HCT116 (cell line): ENCODE measurements around the gene TXLNG. TPM values are rescaled to one million over a fixed set of nuclear protein-coding genes. Genes with fewer than 3 reads are reported as not detected.

Source experiments
- ATAC-seq: fragments of 200-7000 bp; cut with Tn5 transposase; 2 replicates; pipeline ENCODE4 v1.9.1; 2020; ENCODE audit warnings: mild to moderate bottlenecking, moderate library complexity
- BruUV-seq: library from RNA; stranded (reverse); fragments of 400-500 nt; replicated peaks from 2 replicates; lab custom pipeline; 2021; lab: Mats Ljungman, UMichigan
- CTCF ChIA-PET: fragments of 300-600 bp; sonication (Branson Sonifier 250); formaldehyde crosslinking; loops from one replicate; lab custom pipeline; 2021; ENCODE audit warnings: antibody characterized with exemption; lab: Charles Lee
- POLR2A ChIA-PET: fragments of 300-600, 350-600 bp; sonication (Branson Sonifier 250); formaldehyde crosslinking; loops from one replicate; lab custom pipeline; 2021; ENCODE audit warnings: antibody characterized with exemption; lab: Charles Lee
- RAD21 ChIA-PET, 2 experiments: fragments of 300-600 bp; sonication (Branson Sonifier 250); formaldehyde crosslinking; loops; one replicate each; lab custom pipeline; 2023; ENCODE audit warnings: low total read pairs in 2 of 2; ENCODE audit not compliant: uncharacterized antibody in 2 of 2, unreplicated experiment in 2 of 2, low non-redundant PET in 1 of 2; lab: Charles Lee
- DNase-seq: peaks from one replicate; pipeline ENCODE4 v3.0.0-alpha.2; 2010; ENCODE audit warnings: low read depth, low spot score
- H2AFZ ChIP-seq: fragments of 200-600 bp; shearing (Covaris generic), sonication (generic); 2 replicates; pipeline ENCODE4 v1.6.1; 2017; ENCODE audit warnings: low read depth, mixed run types, mixed read lengths, antibody characterized with exemption, low read length; ENCODE audit not compliant: poor library complexity, severe bottlenecking
- H3K27ac ChIP-seq: 2 replicates; pipeline ENCODE4 v1.5.1; 2012; ENCODE audit warnings: low read depth, low read length
- H3K27me3 ChIP-seq: fragments of 200-600 bp; sonication (generic); 2 replicates; pipeline ENCODE4 v1.6.1; 2016; ENCODE audit warnings: mixed run types, low read length, mixed read lengths; ENCODE audit not compliant: insufficient read depth
- H3K36me3 ChIP-seq, 2 experiments: fragments of 200-500 bp in 1 of 2; fragments of 200-600 bp in 1 of 2; sonication (Bioruptor generic) in 1 of 2; sonication (generic) in 1 of 2; 2 replicates each; pipeline versions ENCODE4 v1.5.1 to v1.6.1; 2014 to 2016; ENCODE audit warnings: low read length in 2 of 2, inconsistent platforms in 1 of 2, mixed read lengths in 1 of 2, mixed run types in 1 of 2; ENCODE audit not compliant: insufficient read depth in 2 of 2, control insufficient read depth in 1 of 2
- H3K4me1 ChIP-seq, 2 experiments: fragments of 200-600 bp in 1 of 2; sonication (generic) in 1 of 2; 2 replicates each; pipeline versions ENCODE4 v1.5.1 to v1.6.1; 2012 to 2017; ENCODE audit warnings: low read length in 2 of 2, inconsistent platforms in 1 of 2, mild to moderate bottlenecking in 1 of 2, mixed read lengths in 1 of 2, mixed run types in 1 of 2, moderate library complexity in 1 of 2; ENCODE audit not compliant: insufficient read depth in 2 of 2, control insufficient read depth in 1 of 2
- H3K4me2 ChIP-seq: fragments of 200-600 bp; sonication (generic); 2 replicates; pipeline ENCODE4 v1.6.1; 2017; ENCODE audit warnings: mixed run types, low read length, mixed read lengths
- H3K4me3 ChIP-seq, 2 experiments: fragments of 200-600 bp in 1 of 2; sonication (generic) in 1 of 2; replicated peaks in 1 of 2; 2 replicates each; pipeline ENCODE4 v1.5.1; 2011 to 2016; ENCODE audit warnings: low read length in 2 of 2, control low read depth in 1 of 2, low read depth in 1 of 2, mild to moderate bottlenecking in 1 of 2, mixed read lengths in 1 of 2, mixed run types in 1 of 2
- H3K79me2 ChIP-seq: fragments of 200-600 bp; sonication (generic); 2 replicates; pipeline ENCODE4 v1.6.1; 2017; ENCODE audit warnings: mild to moderate bottlenecking, mixed run types, low read length, moderate library complexity, mixed read lengths; ENCODE audit not compliant: insufficient read depth
- H3K9ac ChIP-seq: fragments of 200-600 bp; sonication (generic); 2 replicates; pipeline ENCODE4 v1.6.1; 2016; ENCODE audit warnings: low read length, mixed read lengths
- H3K9me2 ChIP-seq: fragments of 200-600 bp; sonication (generic), shearing (Covaris generic); 2 replicates; pipeline ENCODE4 v1.6.1; 2017; ENCODE audit warnings: mixed run types, mild to moderate bottlenecking, moderate library complexity; ENCODE audit not compliant: insufficient read depth
- H3K9me3 ChIP-seq, 2 experiments: fragments of 200-500 bp in 1 of 2; fragments of 200-600 bp in 1 of 2; sonication (Bioruptor generic) in 1 of 2; sonication (generic) in 1 of 2; 2 replicates each; pipeline ENCODE4 v1.6.1; 2014 to 2017; ENCODE audit warnings: low read length in 2 of 2, mixed read lengths in 2 of 2, inconsistent platforms in 1 of 2, low read depth in 1 of 2, mild to moderate bottlenecking in 1 of 2, mixed run types in 1 of 2, moderate library complexity in 1 of 2; ENCODE audit not compliant: control insufficient read depth in 1 of 2, insufficient read depth in 1 of 2
- H4K20me1 ChIP-seq: fragments of 200-600 bp; sonication (generic), shearing (Covaris generic); 2 replicates; pipeline ENCODE4 v1.6.1; 2017; ENCODE audit warnings: mixed run types, mild to moderate bottlenecking, moderate library complexity; ENCODE audit not compliant: insufficient read depth
- CBX3 ChIP-seq: IDR thresholded peaks from 2 replicates; pipeline ENCODE4 v1.6.1; 2012; ENCODE audit warnings: low read depth
- EGR1 ChIP-seq: IDR thresholded peaks from 2 replicates; pipeline ENCODE4 v1.6.1; 2012; ENCODE audit warnings: low read depth
- ELF1 ChIP-seq: IDR thresholded peaks from 2 replicates; pipeline ENCODE4 v1.6.1; 2012; ENCODE audit warnings: low read depth, borderline replicate concordance
- EZH2 ChIP-seq: fragments of 200-600 bp; sonication (generic); IDR thresholded peaks from 2 replicates; pipeline ENCODE4 v1.6.1; 2017; ENCODE audit warnings: antibody characterized with exemption, mixed run types
- EZH2phosphoT487 ChIP-seq: fragments of 200-600 bp; IDR thresholded peaks from 2 replicates; pipeline ENCODE4 v1.6.1; 2018; ENCODE audit warnings: antibody characterized with exemption, borderline replicate concordance
- FOSL1 ChIP-seq: IDR thresholded peaks from 2 replicates; pipeline ENCODE4 v1.6.1; 2012; ENCODE audit warnings: low read depth
- JUND ChIP-seq: IDR thresholded peaks from 2 replicates; pipeline ENCODE4 v1.6.1; 2012
- POLR2A ChIP-seq: IDR thresholded peaks from 2 replicates; pipeline ENCODE4 v1.7.0; 2011; ENCODE audit warnings: borderline replicate concordance; ENCODE audit not compliant: insufficient read depth, insufficient read length; ENCODE audit errors: extremely low read depth
- RAD21 ChIP-seq: IDR thresholded peaks from 2 replicates; pipeline ENCODE4 v1.6.1; 2012; ENCODE audit warnings: low read depth, mild to moderate bottlenecking
- SIN3A ChIP-seq: IDR thresholded peaks from 2 replicates; pipeline ENCODE4 v1.6.1; 2012; ENCODE audit warnings: low read depth
- SP1 ChIP-seq: IDR thresholded peaks from 2 replicates; pipeline ENCODE4 v1.6.1; 2012; ENCODE audit warnings: low read depth
- SRF ChIP-seq: IDR thresholded peaks from 2 replicates; pipeline ENCODE4 v1.6.1; 2012; ENCODE audit warnings: low read depth
- YY1 ChIP-seq: IDR thresholded peaks from 2 replicates; pipeline ENCODE4 v1.6.1; 2011; ENCODE audit warnings: low read length, low read depth, moderate library complexity, mild to moderate bottlenecking; ENCODE audit not compliant: insufficient replicate concordance; ENCODE audit errors: extremely low read depth
- ZFX ChIP-seq: fragments of 450-650 bp; IDR thresholded peaks from 2 replicates; pipeline ENCODE4 v1.6.1; 2017
- ZNF274 ChIP-seq: fragments of 200-500 bp; sonication (Bioruptor generic); IDR thresholded peaks from 2 replicates; pipeline ENCODE4 v1.6.1; 2014; ENCODE audit warnings: mild to moderate bottlenecking, low read depth, low read length, inconsistent platforms
- intact Hi-C: fragments of 100-400 bp; cut with micrococcal nuclease; formaldehyde crosslinking; loops from 2 replicates; pipeline ENCODE4 v1.10.0; 2022
- total RNA-seq: library from RNA; stranded (reverse); gene quantifications from one replicate; pipeline ENCODE4 v1.2.1, GENCODE V29; 2021; ENCODE audit not compliant: unreplicated experiment
- TF ChIP-seq, protein P1 (sequence below): IDR thresholded peaks from 2 replicates; pipeline ENCODE4 v1.6.1; 2011; ENCODE audit warnings: mild to moderate bottlenecking, low read length, moderate library complexity; ENCODE audit not compliant: insufficient replicate concordance; ENCODE audit errors: extremely low read depth
- TF ChIP-seq, protein P2 (sequence below): IDR thresholded peaks from 2 replicates; pipeline ENCODE4 v1.6.1; 2012
- TF ChIP-seq, protein P3 (sequence below): IDR thresholded peaks from 2 replicates; pipeline ENCODE4 v1.6.1; 2012
- TF ChIP-seq, protein P4 (sequence below): IDR thresholded peaks from 2 replicates; pipeline ENCODE4 v1.6.1; 2012; ENCODE audit warnings: low read depth
- TF ChIP-seq, protein P5 (sequence below), 3 experiments: fragments of 200-600 bp in 1 of 3; sonication (generic) in 1 of 3; IDR thresholded peaks in 2 of 3; conservative IDR thresholded peaks in 1 of 3; 2 replicates each; pipeline ENCODE4 v1.5.1; 2012 to 2017; ENCODE audit warnings: low read depth in 2 of 3, low read length in 2 of 3, antibody characterized with exemption in 1 of 3, borderline replicate concordance in 1 of 3, control low read depth in 1 of 3, mild to moderate bottlenecking in 1 of 3, mixed read lengths in 1 of 3, mixed run types in 1 of 3, moderate library complexity in 1 of 3; ENCODE audit not compliant: insufficient read depth in 1 of 3

Gene TXLNG
- total RNA-seq, 1 experiment from 2014 or later = 22.9 TPM

DNA sequence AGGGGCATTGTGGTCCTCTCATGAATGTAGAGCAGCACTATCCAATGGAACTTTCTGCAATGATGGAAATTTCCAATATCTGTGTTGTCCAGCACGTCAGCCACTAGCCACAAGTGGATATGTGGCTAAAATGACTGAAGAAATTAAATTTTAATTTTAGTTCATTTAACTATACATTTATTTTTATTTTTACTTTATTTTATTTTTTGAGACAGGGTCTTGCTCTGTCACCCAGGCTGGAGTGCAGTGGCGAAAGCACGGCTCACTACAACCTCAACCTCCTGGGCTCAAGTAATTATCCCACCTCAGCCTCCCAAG, 97.2 kb downstream of the TXLNG start:
- TF ChIP-seq YY1 (no peak), EGR1 (no peak), SIN3A (no peak), ZFX (no peak), RAD21 (no peak), POLR2A (no peak), SP1 (no peak), FOSL1 (no peak), CBX3 (no peak), JUND (no peak), EZH2 (no peak), SRF (no peak), EZH2phosphoT487 (no peak), ELF1 (no peak), ZNF274 (no peak)
- TF ChIP-seq, protein P1, sequence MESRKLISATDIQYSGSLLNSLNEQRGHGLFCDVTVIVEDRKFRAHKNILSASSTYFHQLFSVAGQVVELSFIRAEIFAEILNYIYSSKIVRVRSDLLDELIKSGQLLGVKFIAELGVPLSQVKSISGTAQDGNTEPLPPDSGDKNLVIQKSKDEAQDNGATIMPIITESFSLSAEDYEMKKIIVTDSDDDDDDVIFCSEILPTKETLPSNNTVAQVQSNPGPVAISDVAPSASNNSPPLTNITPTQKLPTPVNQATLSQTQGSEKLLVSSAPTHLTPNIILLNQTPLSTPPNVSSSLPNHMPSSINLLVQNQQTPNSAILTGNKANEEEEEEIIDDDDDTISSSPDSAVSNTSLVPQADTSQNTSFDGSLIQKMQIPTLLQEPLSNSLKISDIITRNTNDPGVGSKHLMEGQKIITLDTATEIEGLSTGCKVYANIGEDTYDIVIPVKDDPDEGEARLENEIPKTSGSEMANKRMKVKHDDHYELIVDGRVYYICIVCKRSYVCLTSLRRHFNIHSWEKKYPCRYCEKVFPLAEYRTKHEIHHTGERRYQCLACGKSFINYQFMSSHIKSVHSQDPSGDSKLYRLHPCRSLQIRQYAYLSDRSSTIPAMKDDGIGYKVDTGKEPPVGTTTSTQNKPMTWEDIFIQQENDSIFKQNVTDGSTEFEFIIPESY = no peak
- TF ChIP-seq, protein P2, sequence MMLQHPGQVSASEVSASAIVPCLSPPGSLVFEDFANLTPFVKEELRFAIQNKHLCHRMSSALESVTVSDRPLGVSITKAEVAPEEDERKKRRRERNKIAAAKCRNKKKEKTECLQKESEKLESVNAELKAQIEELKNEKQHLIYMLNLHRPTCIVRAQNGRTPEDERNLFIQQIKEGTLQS = no peak
- TF ChIP-seq, protein P3, sequence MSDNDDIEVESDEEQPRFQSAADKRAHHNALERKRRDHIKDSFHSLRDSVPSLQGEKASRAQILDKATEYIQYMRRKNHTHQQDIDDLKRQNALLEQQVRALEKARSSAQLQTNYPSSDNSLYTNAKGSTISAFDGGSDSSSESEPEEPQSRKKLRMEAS = no peak
- TF ChIP-seq, protein P4, sequence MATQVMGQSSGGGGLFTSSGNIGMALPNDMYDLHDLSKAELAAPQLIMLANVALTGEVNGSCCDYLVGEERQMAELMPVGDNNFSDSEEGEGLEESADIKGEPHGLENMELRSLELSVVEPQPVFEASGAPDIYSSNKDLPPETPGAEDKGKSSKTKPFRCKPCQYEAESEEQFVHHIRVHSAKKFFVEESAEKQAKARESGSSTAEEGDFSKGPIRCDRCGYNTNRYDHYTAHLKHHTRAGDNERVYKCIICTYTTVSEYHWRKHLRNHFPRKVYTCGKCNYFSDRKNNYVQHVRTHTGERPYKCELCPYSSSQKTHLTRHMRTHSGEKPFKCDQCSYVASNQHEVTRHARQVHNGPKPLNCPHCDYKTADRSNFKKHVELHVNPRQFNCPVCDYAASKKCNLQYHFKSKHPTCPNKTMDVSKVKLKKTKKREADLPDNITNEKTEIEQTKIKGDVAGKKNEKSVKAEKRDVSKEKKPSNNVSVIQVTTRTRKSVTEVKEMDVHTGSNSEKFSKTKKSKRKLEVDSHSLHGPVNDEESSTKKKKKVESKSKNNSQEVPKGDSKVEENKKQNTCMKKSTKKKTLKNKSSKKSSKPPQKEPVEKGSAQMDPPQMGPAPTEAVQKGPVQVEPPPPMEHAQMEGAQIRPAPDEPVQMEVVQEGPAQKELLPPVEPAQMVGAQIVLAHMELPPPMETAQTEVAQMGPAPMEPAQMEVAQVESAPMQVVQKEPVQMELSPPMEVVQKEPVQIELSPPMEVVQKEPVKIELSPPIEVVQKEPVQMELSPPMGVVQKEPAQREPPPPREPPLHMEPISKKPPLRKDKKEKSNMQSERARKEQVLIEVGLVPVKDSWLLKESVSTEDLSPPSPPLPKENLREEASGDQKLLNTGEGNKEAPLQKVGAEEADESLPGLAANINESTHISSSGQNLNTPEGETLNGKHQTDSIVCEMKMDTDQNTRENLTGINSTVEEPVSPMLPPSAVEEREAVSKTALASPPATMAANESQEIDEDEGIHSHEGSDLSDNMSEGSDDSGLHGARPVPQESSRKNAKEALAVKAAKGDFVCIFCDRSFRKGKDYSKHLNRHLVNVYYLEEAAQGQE = no peak
- TF ChIP-seq, protein P5, sequence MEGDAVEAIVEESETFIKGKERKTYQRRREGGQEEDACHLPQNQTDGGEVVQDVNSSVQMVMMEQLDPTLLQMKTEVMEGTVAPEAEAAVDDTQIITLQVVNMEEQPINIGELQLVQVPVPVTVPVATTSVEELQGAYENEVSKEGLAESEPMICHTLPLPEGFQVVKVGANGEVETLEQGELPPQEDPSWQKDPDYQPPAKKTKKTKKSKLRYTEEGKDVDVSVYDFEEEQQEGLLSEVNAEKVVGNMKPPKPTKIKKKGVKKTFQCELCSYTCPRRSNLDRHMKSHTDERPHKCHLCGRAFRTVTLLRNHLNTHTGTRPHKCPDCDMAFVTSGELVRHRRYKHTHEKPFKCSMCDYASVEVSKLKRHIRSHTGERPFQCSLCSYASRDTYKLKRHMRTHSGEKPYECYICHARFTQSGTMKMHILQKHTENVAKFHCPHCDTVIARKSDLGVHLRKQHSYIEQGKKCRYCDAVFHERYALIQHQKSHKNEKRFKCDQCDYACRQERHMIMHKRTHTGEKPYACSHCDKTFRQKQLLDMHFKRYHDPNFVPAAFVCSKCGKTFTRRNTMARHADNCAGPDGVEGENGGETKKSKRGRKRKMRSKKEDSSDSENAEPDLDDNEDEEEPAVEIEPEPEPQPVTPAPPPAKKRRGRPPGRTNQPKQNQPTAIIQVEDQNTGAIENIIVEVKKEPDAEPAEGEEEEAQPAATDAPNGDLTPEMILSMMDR (IDR thresholded peaks at IDR 0.05 in 2 of 3, conservative IDR thresholded peaks at IDR 0.05 in 1 of 3; ENCODE audit: borderline replicate concordance in 1 of 3, insufficient read depth in 1 of 3, low read depth in 2 of 3, low read length in 2 of 3) = no peak
- H3K9me2 ChIP-seq = no peaks in the 10 kb centered on the region
- H3K36me3 ChIP-seq = no peaks in the 10 kb centered on the region
- no peak overlapping the region for H2AFZ ChIP-seq
- peaks cover 3 to 9% of the 10 kb centered on the region in 2 experiments; a peak in 3 of 4 replicates for H3K4me1 ChIP-seq
- RAD21 ChIA-PET = interaction anchor here (0.6 to 2.3 kb wide), 3 partner anchors 62 to 163 kb away, joined by 7 to 13 read pairs (median 8); no protein-coding TSS in a partner anchor
- H3K4me2 ChIP-seq = peak overlapping the region; percentile 83
- CTCF ChIA-PET = interaction anchor here (1.0 to 5.5 kb wide), 5 partner anchors 9 to 199 kb away, joined by 3 to 88 read pairs (median 17); no protein-coding TSS in a partner anchor
- no peaks in the 10 kb centered on the region for H3K27me3 ChIP-seq
- no peaks in the 10 kb centered on the region for H3K79me2 ChIP-seq
- intact Hi-C loops = loop anchor here (1.0 kb wide), 1 partner anchor 163 kb away; no protein-coding TSS in a partner anchor
- ATAC-seq (no peak), DNase-seq (no peak)
- POLR2A ChIA-PET = interaction anchor here (1.7 to 2.0 kb wide), 2 partner anchors 9 to 163 kb away, joined by 7 to 11 read pairs; no protein-coding TSS in a partner anchor
- BruUV-seq = no TSS peak
- peak overlapping the region; percentile 55; the same call in 1 of the 2 replicates for H3K27ac ChIP-seq
- H3K9me3 ChIP-seq = no peaks in the 10 kb centered on the region
- H3K9ac ChIP-seq = no peak overlapping the region
- no peaks in the 10 kb centered on the region for H4K20me1 ChIP-seq
- peak overlapping the region in 1 of 2 experiments; percentile 58; a peak in 1 of 4 replicates for H3K4me3 ChIP-seq
